ENCODE results near the gene JARID2.

Gene JARID2

GRCh38 chr6:15247500-15248450 lies 1.9 kb downstream of the JARID2 start:
- peak; percentile 79 for DNase-seq

DNA sequence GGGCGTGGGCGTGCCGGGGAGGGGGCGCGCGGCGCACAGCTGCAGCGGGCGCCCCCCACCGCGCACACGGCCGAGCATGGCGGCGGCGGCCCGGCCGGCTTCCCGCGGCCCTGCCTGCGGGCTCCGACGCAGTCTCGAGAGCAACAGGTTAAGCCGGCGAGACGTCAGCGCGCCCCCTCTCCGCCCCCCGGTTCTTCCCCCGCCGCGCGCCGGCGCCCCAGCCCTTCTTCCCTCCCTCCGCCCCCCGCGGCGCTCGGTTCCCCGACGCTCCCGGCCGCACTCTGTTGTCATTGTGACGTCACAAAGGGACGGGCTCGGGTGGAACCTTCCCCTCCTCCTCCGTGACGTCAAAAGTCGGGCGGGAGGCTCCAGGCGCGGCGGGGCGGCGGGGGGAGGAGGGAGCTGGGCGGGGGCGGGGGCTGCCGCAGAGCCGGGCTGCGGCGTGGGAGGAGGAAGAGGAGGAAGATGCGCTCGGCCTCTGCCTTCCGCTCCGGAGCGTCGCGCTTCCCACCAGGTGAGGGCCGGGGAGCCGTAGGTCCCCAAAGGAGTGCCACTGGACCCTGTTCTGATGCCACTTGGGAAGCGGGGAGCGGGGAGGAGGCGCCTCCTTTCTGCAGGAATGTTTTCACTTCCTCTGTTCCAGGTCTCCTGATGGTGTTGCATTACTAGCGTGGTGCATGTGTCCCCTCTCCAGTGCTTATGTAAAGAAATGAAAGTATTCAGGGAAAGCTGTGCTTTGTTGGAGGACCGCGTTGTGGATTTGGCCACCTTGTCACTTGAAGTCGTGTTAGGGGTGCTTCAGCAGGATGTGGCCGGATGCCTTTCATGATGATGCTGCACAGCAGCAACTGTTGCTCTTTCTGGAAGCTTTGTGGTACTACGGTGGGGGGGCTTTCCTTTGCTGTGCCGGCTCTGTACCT lies 2.8 kb downstream of the JARID2 start:
- DNase-seq: peak; percentile 99

GRCh38 chr6:15249371-15250019 lies 3.6 kb downstream of the JARID2 start:
- DNase-seq: no peak

DNA sequence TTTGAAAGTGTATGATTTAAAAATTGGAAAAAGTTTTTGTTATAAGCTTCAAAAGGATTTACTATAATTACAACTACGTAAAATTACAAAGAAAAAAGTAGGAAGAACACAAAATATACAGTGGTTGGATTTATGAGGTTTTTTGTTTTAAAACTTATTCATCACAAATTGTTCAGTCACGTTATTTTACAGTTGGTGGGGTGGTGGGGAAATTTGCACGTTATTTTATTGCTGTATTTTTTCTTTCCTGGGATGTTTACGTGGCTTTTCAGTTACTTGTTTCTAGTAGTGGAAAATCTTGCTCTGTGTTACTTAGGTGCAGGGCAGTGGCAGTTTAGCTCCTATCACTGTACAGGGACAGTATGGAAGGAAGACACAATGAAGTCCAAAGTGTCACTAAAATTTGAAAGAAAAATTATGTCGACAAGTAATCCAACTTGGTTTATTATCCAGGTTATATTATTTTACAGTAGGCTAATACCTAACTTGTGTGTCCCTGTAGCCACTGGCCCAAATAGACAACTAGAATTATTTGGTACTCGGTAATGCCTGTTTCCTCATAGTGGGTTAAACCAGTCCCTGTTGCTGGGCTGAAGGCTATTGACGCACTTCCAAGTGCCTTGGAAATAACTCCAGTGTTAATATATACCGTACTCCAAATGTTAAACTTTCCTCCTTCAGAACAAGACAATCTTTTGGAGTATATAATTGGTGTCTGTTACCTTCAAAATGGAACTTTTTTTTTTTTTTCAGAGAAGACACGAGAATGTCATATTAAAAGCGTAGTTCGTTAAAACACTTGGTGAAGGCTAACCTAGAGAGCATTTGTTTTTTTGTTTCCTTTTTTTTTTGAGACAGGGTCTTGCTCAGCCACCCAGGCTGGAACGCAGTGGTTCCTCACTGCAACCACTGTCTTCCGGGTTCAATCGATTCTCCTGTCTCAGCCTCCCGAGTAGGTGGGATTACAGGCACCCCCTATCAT lies 4.6 kb downstream of the JARID2 start:
- DNase-seq: no peak

- peak; percentile 78 for DNase-seq
These were observed 6.3 kb downstream of the JARID2 start for GRCh38 chr6:15252195-15252594.

- no peak for DNase-seq
These were observed 7.5 kb downstream of the JARID2 start for GRCh38 chr6:15253203-15254022.

GRCh38 chr6:15254070-15254975 lies 8.5 kb downstream of the JARID2 start:
- peak; percentile 71 for DNase-seq

DNA sequence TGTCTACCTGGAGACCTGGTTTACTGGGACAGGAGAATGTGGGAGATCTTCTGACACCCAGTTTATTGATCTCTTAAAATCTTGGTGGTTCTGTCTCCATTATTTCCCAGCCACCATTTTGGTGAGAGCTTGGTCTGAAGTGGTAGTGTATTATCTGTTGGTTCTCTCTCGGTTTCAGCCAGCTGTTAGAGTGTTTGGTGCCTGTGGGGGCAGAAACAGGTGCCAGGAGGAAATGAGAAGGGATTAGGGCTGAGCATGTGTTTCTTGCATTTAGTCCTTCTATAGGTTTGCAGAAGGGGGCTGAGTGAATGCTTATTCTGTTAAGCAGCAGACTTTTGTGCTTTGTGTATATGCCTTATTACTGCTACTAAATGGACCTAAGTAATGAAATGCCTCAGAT lies 9.6 kb downstream of the JARID2 start:
- no peak for DNase-seq

- no peak for DNase-seq
These were observed 10.1 kb downstream of the JARID2 start for GRCh38 chr6:15255909-15256395.

- DNase-seq: no peak
These were observed 10.8 kb downstream of the JARID2 start for GRCh38 chr6:15256538-15257271.

DNA sequence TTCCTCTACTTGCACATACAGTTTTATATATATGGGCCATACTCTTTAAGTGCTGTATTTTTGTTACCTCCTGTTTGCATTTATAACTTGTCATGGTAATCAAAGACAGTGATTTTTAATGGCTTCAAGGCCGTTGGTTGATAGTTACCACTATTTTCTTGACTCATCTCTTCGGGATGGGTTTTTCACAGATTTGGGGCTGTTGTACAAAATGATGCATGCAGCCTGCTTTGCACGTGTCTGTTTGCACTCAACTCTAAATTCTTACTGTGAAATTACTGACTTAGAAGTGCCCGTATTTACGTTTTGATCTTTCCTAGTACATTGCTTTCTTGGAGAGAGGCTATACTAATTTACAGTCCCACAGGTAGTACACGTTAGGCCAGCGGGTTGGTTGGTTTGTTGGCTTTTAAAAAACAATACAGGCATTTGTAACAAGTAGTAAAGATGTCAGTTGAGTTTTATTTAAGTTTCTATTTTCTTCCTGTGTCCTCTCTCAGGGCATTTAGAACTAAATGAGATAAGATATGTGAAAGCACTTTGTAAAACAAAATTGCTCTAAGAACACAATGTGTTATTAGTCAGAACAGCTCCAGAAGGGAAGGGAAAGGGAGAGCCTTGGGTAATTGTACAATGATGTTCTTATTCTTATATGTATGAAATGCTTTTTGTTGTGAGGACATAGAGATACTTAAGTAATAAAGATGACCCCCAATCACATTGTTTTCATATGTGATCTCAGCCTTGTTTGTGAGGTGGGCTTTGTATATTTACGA lies 11.7 kb downstream of the JARID2 start:
- DNase-seq: no peak

DNA sequence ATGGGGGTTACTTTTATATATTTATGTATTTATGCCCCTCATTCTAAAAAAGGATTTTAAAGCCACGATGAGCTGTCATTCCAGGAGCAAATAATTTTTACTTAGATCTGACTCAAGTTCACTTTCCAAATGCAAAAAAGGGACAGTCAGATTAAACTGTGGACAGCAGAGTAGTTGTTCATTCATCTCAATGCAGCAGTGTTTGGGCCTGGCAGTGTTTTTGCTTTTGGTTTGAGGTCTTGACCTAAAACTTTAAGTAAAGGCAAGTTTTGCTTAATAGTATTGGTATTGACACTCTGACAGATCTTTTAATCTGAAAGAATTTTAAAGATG lies 13.9 kb downstream of the JARID2 start:
- no peak for DNase-seq

DNA sequence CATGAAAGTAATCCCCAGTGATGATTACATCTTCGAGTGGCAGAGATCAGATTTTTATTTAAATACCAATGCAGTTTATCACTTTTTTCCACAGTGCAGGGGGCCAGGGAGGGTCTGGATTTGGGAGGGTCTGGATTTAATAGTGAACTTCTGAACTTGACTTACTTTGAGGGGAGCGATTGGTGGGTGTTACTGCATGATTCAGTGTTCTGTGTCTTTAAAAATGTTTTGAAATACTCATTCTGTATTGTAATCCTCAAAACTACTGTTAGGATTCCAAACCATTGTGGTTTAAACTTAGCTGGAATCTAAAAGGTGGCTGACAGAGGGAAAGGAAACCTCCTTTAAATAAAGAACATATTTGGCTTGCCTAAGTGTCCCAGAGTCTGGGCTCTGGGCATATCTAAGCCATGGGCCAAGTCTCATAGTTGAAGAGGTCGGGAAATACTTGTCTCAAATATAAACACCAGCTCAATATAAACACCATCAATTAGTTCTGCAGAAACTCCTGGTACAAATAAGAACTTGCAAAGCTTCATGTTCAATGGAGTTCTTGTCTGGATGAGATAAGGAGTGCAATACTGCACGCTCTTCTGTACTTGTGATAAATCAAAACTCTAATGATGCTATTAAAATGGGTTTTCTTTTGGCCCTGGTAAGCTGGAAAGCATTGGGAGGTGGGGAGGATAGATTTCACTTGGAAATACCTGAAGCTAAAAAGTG lies 14.4 kb downstream of the JARID2 start:
- no peak for DNase-seq

DNA sequence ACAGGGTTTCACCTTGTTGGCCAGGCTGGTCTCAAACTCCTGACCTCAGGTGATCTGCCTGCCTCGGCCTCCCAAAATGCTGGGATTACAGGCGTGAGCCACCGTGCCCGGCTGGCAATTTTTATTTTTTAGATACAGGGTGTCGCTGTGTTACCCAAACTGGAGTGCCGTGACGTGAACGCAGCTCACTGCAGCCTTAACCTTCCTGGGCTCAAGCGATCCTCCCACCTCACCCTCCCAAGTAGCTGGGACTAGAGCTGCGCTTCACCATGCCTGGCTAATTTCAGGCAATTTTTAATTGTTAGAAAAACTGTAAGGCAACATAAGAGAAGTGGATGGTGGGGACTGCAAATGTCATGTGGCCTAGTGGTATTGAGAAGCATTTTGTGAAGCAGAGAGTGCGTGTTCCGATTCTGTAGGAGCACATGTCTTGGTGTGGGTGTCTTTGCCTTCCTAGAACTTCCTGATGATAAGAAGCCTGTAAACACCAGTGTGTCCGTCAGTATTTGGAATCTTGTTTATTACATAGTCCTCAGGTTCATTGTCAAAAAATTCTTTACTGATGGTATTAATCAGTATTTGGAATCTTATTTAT lies 18.0 kb downstream of the JARID2 start:
- peak; percentile 66 for DNase-seq

DNA sequence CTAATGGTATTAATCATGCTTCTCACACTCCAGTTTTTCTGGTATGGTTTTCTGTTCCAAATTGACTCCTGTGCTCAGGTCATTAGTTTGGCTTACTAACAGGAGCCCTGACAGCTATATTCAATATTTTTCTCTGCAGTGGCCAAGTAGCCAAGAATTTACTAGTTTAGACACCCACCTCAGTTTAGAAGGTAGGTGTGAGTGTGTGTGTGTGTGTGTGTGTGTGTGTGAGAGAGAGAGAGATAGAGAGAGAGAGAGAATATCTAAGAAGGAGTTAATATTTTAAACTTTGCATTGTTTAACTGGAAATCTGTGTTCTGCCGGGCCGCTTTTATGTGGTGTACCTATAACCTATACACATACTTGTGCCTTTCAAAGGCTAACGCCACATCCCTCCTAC lies 18.5 kb downstream of the JARID2 start:
- no peak for DNase-seq

- DNase-seq: peak; percentile 54
These were observed 19.3 kb downstream of the JARID2 start for GRCh38 chr6:15264902-15265761.
